SKM-1 treated with dmso at 0.1 percent for 144 hours (cell line): ENCODE data around the gene AUTS2.
"Not testable (repeated sequence)": the region's sequence is repeated elsewhere in the genome, so short reads cannot be mapped to it uniquely, and the experiment has no call there.

Source experiments
- DNase-seq: peaks from one replicate; lab custom pipeline; 2025; ENCODE audit not compliant: unreplicated experiment; lab: John Stamatoyannopoulos, UW

Gene AUTS2

GRCh38 chr7:70355198-70356020 is 757.1 kb downstream of the AUTS2 start:
- DNase-seq: no peak

GRCh38 chr7:70356085-70356786 is 758.0 kb downstream of the AUTS2 start:
- no peak for DNase-seq

DNA sequence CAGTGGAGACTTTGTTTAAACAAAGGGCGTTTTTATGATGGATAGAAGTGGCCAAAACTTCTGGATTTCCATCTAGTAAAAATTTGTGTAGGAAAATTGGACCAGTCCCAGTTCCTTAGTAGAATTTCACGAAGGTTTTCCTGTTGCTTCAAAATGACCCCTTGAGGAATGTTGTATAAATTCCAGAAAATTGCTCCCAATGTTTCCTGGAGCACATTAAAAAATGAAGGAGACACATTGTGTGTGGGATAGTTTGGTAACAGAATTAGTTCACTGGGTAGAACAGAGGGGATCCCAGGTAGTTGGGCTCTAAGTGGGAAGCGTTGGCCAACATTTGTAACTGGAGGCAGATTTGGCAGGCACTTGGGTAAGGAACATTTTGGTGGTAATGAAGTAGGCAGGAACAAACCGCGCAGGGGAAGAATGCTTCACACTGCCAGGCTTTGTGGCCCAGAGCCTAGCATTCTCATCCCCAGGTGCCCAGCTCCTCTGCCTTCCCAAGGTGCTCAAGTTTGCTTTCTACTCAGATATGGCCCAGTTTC is 758.6 kb downstream of the AUTS2 start:
- no peak for DNase-seq

DNA sequence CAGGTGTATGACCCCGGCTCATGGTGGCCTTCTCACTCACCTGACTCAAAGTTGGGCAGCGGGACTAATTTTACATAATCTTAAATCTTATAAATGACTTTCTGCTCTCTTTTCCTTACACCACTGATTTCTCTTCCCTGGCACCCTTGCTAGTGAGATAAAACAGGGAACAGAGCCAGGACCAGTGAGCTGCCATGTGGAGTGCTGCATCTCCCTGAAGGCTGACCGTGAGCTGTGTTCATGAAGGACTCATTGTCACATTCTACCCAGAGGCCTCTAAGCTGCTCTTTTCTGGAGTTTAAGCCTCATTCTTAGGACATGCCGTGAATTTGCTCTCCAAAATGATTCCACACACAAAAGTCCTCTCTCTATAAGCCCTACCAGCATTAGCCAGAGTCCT is 762.3 kb downstream of the AUTS2 start:
- DNase-seq: no peak

DNA sequence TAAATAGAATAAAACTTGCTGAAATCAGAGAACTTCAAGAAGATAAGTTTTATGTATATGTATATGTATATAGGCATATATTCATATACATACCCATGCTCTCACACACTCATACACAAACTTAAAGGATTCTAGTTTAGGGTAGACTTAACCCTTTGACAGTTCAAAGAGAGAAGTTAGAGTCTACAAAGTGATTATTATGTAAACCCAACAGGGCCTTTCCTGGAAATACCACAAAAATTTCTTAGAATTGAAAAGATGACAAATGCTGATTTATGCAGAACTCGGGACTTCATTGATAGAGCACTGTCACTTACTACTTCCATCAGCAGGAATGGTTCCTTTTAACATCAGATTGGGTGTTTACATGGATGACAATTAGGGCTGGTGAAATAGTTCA is 763.5 kb downstream of the AUTS2 start:
- DNase-seq: no peak

DNA sequence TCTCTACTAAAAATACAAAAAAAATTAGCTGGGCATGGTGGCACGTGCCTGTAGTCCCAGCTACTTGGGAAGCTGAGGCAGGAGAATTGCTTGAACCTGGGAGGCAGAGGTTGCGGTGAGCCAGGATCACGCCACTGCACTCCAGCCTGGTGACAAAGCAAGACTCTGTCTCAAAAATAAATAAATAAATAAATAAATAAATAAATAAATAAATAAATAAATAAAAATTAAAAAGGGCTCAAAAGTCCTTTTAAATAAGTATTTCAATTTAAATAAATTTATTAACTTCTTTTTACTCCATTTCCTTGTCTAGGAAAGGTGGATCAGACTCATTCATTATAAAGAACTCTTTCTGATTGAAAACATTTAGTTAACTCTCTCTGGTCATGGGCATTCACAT is 766.1 kb downstream of the AUTS2 start:
- not testable (repeated sequence) for DNase-seq

DNA sequence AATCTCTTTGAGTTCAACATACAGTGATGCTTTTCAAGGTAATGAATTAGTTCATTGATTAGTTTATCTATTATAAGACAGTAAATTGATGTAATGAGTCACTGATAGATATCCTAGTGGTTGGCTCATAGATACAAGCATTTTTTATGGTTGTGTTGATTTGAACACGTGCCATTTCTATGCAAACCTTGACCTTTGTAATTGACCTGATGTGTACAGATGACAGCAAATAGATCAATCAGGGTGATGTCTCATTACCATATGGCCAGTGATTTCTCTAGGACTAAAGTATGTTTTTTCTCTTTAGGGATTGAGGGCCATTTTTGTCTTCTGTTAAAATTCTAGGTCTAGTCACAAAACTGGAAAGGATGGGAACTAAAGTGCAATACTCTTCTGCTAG is 773.4 kb downstream of the AUTS2 start:
- DNase-seq: no peak

DNA sequence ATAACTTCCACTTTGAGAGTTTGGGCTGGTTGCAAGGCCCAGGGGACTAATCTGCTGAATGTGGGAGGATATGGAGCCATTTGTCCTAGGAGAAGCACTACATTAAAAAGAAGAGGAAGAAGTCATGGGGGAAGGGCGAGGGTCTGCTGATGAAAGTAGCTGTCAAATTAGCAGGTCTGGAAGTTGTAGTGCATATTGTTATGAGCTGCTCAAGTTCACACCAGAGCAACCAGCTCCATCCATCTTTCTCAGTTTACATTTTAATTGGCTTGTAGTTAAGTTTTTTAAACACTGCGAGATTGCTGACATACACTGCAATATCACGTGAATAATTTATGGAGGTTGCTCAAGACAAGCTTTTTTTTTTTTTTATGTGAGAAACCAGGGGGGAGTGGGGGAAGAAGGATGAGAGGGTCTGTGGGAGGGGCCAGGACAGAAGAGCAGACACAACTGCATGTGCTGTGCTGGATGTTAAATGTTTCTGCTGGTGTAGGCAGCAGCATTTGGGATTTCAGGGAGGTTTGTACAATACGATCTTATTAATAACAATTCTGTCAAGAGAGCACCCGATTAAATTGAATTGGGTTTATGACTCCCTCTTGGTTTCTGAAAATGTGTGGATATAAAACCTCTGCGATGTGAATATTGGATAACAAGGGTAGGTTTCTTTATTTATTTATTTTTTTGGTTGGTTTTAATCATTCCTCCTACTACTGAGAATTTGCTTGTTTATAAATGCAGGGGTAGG is 774.7 kb downstream of the AUTS2 start:
- DNase-seq: no peak

- no peak for DNase-seq
Observed at GRCh38 chr7:70374772-70375533, 776.7 kb downstream of the AUTS2 start.

DNA sequence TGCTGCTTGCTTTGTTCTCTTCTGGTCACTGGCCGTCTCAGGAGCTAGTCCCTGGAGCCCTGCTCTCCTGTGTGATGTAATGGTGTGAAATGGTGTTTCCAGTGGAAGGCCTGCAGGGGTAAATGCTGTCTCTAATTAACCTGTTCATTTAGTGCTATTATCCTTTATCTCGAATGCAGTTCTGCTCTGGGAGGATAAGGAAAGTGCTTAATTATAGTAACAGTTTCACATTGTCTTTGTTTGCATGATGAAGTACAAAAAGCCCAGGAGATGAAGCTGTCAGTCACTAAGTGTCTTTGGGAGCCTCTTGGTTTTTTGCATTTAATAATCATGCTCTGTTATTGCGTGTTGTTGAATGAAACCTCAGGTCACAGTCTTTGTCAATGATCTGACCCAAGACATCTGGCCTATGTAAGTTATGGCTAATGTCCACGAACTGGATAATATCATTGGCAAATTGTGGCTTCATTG is 778.3 kb downstream of the AUTS2 start:
- DNase-seq: no peak

DNA sequence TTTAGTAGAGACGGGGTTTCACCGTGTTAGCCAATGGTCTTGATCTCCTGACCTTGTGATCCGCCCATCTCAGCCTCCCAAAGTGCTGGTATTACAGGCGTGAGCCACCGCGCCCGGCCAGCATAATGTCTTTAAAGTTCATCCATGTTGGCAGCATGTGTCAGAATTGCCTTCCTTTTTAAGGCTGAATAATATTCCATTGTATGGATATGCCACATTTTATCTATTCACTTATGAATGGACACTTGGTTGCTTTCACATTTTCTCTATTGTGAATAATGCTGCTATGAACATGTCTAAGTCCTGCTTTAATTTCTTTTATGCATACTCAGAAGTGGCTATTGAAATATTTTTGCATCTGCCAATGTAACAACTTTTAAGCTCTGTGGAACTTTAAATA is 779.7 kb downstream of the AUTS2 start:
- DNase-seq: no peak

- DNase-seq: no peak
Observed at GRCh38 chr7:70379210-70379609, 780.9 kb downstream of the AUTS2 start.

DNA sequence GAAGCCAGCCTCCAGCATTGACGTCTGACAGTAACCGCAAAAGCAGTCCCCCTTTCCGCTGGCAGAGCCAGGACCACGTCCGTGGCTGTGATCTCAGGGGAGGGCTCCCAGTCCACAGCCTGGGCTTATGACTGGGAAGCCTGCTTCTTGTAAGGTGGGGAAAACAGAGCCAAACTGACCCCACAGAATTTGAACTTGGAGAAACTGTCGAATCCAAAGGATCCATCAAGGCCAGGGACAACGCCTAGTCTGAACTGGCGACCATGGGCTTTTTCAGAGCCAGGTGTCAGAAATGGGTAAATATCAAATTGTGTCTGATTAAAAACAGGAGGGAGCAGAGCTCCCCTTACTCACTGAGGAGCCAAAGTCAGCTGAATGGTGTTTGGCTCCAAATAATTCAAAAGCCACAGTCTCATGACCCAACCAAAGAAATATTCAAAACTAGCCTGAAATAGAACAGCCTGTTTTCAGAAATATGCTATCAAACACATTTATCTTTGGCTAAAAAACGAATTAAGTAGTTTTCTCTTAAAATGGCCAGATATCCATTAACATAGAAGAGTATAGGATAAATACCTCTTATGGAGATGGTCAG is 782.2 kb downstream of the AUTS2 start:
- DNase-seq: no peak

- DNase-seq: no peak
Observed at GRCh38 chr7:70383066-70383782, 784.9 kb downstream of the AUTS2 start.

- no peak for DNase-seq
Observed at GRCh38 chr7:70384024-70384423, 785.7 kb downstream of the AUTS2 start.

- DNase-seq: no peak
Observed at GRCh38 chr7:70384891-70385290, 786.6 kb downstream of the AUTS2 start.

- DNase-seq: no peak
Observed at GRCh38 chr7:70387217-70387616, 788.9 kb downstream of the AUTS2 start.

GRCh38 chr7:70389531-70390151 is 791.4 kb downstream of the AUTS2 start:
- no peak for DNase-seq

GRCh38 chr7:70390251-70390650 is 792.0 kb downstream of the AUTS2 start:
- DNase-seq: no peak
